ENCODE data around the gene NIPSNAP2.

DNA sequence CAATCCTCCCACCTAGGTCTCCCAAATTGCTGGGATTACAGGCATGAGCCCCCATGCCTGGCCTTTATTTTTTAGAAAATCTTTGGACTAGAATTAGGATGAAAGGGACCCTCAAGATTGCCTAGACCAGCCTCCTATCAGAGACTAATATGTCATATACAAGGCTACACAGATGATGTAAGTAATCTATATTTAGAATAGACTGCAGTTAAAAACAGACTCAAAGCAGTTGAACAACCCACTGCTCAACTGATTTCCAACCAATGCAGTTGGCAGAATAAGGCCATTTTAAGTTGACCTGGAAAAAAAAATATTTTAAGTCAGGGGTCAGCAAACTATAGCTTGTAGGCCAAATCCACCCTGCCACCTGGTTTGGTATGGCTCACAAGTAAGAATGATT lies 59.1 kb downstream of the NIPSNAP2 start:
- TF ChIP-seq POLR2A (IDR thresholded peaks at IDR 0.05; ENCODE audit: low read length): no peak
- TF ChIP-seq POLR2AphosphoS2 (conservative IDR thresholded peaks at IDR 0.05; ENCODE audit: low read length): no peak
- TF ChIP-seq JUN (IDR thresholded peaks at IDR 0.05): no peak
- TF ChIP-seq, protein P1, sequence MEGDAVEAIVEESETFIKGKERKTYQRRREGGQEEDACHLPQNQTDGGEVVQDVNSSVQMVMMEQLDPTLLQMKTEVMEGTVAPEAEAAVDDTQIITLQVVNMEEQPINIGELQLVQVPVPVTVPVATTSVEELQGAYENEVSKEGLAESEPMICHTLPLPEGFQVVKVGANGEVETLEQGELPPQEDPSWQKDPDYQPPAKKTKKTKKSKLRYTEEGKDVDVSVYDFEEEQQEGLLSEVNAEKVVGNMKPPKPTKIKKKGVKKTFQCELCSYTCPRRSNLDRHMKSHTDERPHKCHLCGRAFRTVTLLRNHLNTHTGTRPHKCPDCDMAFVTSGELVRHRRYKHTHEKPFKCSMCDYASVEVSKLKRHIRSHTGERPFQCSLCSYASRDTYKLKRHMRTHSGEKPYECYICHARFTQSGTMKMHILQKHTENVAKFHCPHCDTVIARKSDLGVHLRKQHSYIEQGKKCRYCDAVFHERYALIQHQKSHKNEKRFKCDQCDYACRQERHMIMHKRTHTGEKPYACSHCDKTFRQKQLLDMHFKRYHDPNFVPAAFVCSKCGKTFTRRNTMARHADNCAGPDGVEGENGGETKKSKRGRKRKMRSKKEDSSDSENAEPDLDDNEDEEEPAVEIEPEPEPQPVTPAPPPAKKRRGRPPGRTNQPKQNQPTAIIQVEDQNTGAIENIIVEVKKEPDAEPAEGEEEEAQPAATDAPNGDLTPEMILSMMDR (IDR thresholded peaks at IDR 0.05): no peak
- no peak for TF ChIP-seq MYC (IDR thresholded peaks at IDR 0.05; ENCODE audit: borderline replicate concordance, low read length)
- no peak for TF ChIP-seq KDM5A (IDR thresholded peaks at IDR 0.05)
- no peak for TF ChIP-seq HDAC2 (IDR thresholded peaks at IDR 0.05)
- TF ChIP-seq CEBPB (IDR thresholded peaks at IDR 0.05): no peak
- TF ChIP-seq HOXA7 (CRISPR knock-in tag; IDR thresholded peaks at IDR 0.05): no peak
- TF ChIP-seq, protein P2, sequence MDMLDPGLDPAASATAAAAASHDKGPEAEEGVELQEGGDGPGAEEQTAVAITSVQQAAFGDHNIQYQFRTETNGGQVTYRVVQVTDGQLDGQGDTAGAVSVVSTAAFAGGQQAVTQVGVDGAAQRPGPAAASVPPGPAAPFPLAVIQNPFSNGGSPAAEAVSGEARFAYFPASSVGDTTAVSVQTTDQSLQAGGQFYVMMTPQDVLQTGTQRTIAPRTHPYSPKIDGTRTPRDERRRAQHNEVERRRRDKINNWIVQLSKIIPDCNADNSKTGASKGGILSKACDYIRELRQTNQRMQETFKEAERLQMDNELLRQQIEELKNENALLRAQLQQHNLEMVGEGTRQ (IDR thresholded peaks at IDR 0.05): no peak

Measured in A549 (cell line).